Testis (tissue), 3 donors: Measurements from ENCODE around the gene POLR2J. TPM values are rescaled to one million over a fixed set of nuclear protein-coding genes. Genes with fewer than 3 reads are reported as not detected.

ENCODE experiments used
- DNase-seq: peaks from one replicate; pipeline ENCODE4 v3.0.0-alpha.2; 2019
- H3K27ac ChIP-seq, 2 donors: fragments of 200-600 bp; sonication (generic); one replicate each; pipeline ENCODE4 v1.5.1; 2019
- H3K27me3 ChIP-seq: fragments of 200-600 bp; sonication (generic); one replicate; pipeline ENCODE4 v1.5.1; 2019
- H3K36me3 ChIP-seq: fragments of 200-600 bp; sonication (generic); one replicate; pipeline ENCODE4 v1.5.1; 2017; ENCODE audit warnings: low read depth; ENCODE audit errors: missing control alignments
- H3K4me1 ChIP-seq: fragments of 200-600 bp; sonication (generic); one replicate; pipeline ENCODE4 v1.5.1; 2019
- H3K4me3 ChIP-seq, 2 donors: fragments of 200-600 bp; sonication (generic); one replicate each; pipeline ENCODE4 v1.5.1; 2017 to 2019
- H3K9me3 ChIP-seq: fragments of 200-600 bp; sonication (generic); one replicate; pipeline ENCODE4 v1.5.1; 2017
- POLR2A ChIP-seq: fragments of 450-650 bp; IDR thresholded peaks from one replicate; pipeline ENCODE4 v1.6.1; 2017; ENCODE audit warnings: antibody characterized with exemption, mild to moderate bottlenecking, moderate library complexity
- WGBS, 2 donors: methylation state at CpG; one replicate each; pipeline ENCODE4 v1.1.5; 2018; 5-methylcytosine and 5-hydroxymethylcytosine counted together
- intact Hi-C: fragments of 100-400 bp; cut with DNase I; formaldehyde crosslinking; loops from one replicate; pipeline ENCODE4 v1.15.1; 2023; ENCODE audit warnings: low total_unique reads
- polyA plus RNA-seq: library from polyadenylated mRNA; stranded (reverse); fragments of 350-450 nt; fragmentation: Illumina TruSeq; extraction: RNeasy Lipid Tissue Mini Kit (QIAGEN cat#74804); gene quantifications from one replicate; pipeline ENCODE4 v1.2.3, GENCODE V29; 2014; ENCODE audit warnings: low read depth, low replicate concordance; ENCODE audit not compliant: insufficient read depth
- total RNA-seq, 2 donors: library from RNA; depleted of rRNA; stranded (reverse); fragments of >200 nt; gene quantifications; one replicate each; pipeline ENCODE4 v1.2.3, GENCODE V29; 2016
- TF ChIP-seq, protein P1 (sequence below), 3 experiments: fragments of 450-650 bp in 2 of 3; fragments of 200-600 bp in 1 of 3; sonication (generic) in 1 of 3; IDR thresholded peaks; one replicate each; pipeline ENCODE4 v1.5.1; 2016 to 2019; ENCODE audit warnings: antibody characterized with exemption in 3 of 3, mild to moderate bottlenecking in 2 of 3, moderate library complexity in 1 of 3

Gene POLR2J
- total and polyA plus RNA-seq, 3 donors from 2014 or later: 33.9 to 73.1 (median 46.0) TPM

DNA sequence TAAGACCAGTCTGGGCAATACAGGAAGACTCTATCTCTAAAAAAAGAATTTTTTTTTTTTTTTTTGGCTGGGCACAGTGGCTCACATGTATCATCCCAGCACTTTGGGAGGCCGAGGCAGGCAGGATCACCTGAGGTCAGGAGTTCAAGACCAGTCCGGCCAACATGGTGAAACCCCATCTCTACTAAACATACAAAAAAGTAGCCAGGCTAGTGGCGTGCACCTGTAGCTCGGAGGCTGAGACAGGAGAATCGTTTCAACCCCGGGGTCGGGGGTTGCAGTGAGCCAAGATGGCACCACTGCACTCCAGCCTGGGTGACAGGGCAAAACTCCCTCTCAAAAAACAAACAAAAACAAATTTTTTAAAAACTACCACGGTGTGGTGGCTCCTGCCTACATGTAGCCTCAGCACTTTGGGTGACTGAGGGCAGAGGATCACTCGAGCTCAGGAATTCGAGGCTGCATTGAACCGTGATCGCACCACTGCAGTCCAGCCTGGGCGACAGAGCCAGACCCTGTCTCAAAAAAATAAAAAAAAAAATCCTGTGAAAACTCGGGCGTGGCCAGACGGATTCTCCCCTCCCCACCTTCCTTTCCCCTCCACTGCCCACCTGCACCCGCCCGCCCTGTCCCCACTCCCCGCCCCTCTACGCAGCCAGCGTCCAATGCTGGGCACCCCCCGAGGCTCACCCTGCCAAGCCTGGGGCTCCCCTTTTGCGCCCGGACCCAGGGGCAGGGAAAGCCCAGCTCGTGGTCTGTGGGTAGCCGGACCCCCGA lies 46.1 kb downstream of the POLR2J start:
- H3K27me3 ChIP-seq: no peaks in the 10 kb centered on the region
- TF ChIP-seq POLR2A: no peak
- TF ChIP-seq, protein P1, sequence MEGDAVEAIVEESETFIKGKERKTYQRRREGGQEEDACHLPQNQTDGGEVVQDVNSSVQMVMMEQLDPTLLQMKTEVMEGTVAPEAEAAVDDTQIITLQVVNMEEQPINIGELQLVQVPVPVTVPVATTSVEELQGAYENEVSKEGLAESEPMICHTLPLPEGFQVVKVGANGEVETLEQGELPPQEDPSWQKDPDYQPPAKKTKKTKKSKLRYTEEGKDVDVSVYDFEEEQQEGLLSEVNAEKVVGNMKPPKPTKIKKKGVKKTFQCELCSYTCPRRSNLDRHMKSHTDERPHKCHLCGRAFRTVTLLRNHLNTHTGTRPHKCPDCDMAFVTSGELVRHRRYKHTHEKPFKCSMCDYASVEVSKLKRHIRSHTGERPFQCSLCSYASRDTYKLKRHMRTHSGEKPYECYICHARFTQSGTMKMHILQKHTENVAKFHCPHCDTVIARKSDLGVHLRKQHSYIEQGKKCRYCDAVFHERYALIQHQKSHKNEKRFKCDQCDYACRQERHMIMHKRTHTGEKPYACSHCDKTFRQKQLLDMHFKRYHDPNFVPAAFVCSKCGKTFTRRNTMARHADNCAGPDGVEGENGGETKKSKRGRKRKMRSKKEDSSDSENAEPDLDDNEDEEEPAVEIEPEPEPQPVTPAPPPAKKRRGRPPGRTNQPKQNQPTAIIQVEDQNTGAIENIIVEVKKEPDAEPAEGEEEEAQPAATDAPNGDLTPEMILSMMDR (IDR thresholded peaks at IDR 0.05): no peak
- peaks cover 6% of the 10 kb centered on the region for H3K4me1 ChIP-seq
- DNase-seq: no peak
- H3K9me3 ChIP-seq: no peaks in the 10 kb centered on the region
- H3K27ac ChIP-seq: peak overlapping the region in 1 of 2 donors; percentile 64
- WGBS, 2 donors: 26 to 31% methylated on average over 23 to 25 of the region's 27 CpGs
- no peaks in the 10 kb centered on the region for H3K36me3 ChIP-seq
- peak overlapping the region; percentile 71 to 73 for H3K4me3 ChIP-seq
- intact Hi-C loops: no loop called here

DNA sequence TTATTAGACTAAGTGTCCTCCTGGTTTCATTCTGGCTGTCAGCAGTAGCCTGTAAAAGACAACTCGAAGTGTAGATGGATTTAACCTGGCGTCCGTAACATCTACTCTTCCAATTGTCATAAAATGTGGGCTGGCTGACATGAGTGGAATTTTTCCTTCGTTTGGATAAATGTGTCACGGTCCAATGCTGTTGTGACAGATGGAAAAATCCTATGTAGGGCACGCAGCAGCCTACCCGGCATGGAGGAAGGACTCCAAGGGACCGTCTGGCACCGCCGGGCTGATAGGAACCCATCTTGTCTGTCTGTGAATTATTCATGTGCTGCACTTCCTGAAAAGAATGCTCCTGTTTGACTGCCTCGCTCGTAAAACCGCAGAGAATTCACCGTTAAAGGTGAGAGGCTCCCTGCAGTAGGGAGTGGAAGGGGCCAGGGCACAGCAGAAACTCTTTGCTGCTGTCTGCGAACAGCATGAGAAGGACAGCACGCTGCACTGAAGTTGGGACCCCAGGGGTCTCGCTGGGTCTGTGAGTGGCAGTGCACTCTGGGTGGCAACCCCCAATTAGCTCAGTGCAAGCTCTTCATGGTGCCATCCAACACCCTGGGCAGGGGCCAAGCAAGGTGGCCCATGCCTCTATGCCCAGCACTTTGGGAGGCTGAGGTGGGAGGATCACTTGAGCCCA lies 47.0 kb downstream of the POLR2J start:
- TF ChIP-seq POLR2A: no peak
- TF ChIP-seq, protein P1 (IDR thresholded peaks at IDR 0.05): no peak
- Histone ChIP-seq H3K9me3 (no peaks in the 10 kb centered on the region), H3K4me3 (no peak overlapping the region), H3K27ac (no peak overlapping the region), H3K36me3 (no peaks in the 10 kb centered on the region), H3K27me3 (no peaks in the 10 kb centered on the region), H3K4me1 (peaks cover 6% of the 10 kb centered on the region)
- DNase-seq: no peak
- intact Hi-C loops: no loop called here
- WGBS, 2 donors: 62 to 63% methylated on average over 17 of the region's 17 CpGs

DNA sequence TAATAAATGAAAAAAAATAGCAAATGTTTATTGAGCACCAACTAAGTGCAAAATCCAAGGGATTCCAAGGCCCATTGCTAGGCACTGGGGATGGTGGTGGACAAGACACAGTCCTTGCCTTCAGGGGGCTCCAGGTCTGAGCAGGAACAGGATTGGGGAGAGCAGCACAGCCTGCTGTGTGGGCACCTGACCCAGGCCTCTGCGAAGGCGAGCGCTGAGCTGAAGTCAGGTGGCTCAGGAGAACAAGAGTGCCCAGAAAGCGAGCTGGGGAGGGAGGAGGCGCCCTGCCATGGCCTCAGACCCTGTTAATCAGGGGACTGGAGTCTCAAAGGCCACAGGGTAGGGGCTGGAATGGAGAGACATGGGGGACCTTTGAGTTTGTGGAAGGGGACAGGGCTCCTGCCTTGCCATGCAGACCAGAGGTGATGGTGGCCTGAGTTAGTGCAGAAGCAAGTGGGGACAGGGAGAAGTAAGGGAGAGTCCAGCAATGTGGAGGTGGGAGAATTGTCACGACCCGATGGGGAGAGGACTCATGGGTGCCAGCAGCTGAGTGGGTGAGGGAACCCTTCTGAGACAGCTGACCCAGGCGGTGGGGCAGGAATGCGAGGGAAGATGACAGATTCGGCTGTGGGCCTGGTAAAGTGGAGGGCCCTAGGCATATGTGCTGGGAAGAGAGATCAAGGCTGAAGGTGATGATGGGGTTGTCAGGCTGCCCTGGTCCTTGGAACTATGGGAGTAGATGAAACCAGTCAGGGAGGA lies 49.4 kb downstream of the POLR2J start:
- H3K4me1 ChIP-seq: peaks cover 6% of the 10 kb centered on the region
- DNase-seq: no peak
- no peak overlapping the region for H3K4me3 ChIP-seq
- H3K36me3 ChIP-seq: no peaks in the 10 kb centered on the region
- intact Hi-C loops: no loop called here
- no peak overlapping the region for H3K27ac ChIP-seq
- H3K9me3 ChIP-seq: no peaks in the 10 kb centered on the region
- no peaks in the 10 kb centered on the region for H3K27me3 ChIP-seq
- WGBS, 2 donors: 89 to 97% methylated on average over 10 of the region's 10 CpGs
- no peak for TF ChIP-seq POLR2A
- TF ChIP-seq, protein P1 (IDR thresholded peaks at IDR 0.05): no peak

DNA sequence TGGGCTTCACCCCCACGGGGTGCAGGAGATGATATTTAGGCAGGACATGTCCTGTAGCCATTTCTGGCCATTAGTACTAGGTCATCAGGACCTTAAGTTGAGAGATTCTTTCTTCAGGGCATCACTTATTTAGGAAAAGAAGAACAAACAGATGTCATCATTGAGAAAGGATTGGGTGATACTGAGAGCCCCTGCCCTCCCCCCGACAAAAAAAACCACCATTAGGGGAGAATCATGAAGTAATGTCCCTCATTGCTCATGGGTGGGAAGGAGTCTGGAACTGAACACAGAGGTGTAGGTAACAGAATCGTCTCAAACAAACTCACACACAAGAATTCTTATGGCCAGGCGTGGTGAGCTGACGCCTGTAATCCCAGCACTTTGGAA lies 51.7 kb downstream of the POLR2J start:
- H3K4me3 ChIP-seq: no peak overlapping the region
- H3K27ac ChIP-seq: no peak overlapping the region
- no peaks in the 10 kb centered on the region for H3K9me3 ChIP-seq
- H3K4me1 ChIP-seq: no peaks in the 10 kb centered on the region
- TF ChIP-seq POLR2A: no peak
- TF ChIP-seq, protein P1 (IDR thresholded peaks at IDR 0.05): no peak
- no peaks in the 10 kb centered on the region for H3K27me3 ChIP-seq
- 81 to 87% methylated on average over 5 of the region's 5 CpGs for WGBS, 2 donors
- no peak for DNase-seq
- intact Hi-C loops: no loop called here
- H3K36me3 ChIP-seq: no peaks in the 10 kb centered on the region
